H1 (cell line): Measurements from ENCODE around the gene EIPR1. TPM values are rescaled to one million over a fixed set of nuclear protein-coding genes. Genes with fewer than 3 reads are reported as not detected.
"Not testable (repeated sequence)": the region's sequence is repeated elsewhere in the genome, so short reads cannot be mapped to it uniquely, and the experiment has no call there.

Experiments used
- CTCF ChIA-PET: fragments of 300-600 bp; sonication (Branson Sonifier 250); formaldehyde crosslinking; loops from one replicate; lab custom pipeline; 2021; ENCODE audit not compliant: partially characterized antibody; lab: Charles Lee
- POLR2A ChIA-PET: fragments of 300-600 bp; sonication (Branson Sonifier 250); formaldehyde crosslinking; loops from one replicate; lab custom pipeline; 2021; ENCODE audit warnings: inconsistent platforms; ENCODE audit not compliant: partially characterized antibody; lab: Charles Lee
- DNase-seq, 2 experiments: peaks; one replicate each; pipeline versions ENCODE4 v3.0.0 to v3.0.0-alpha.2; 2010 to 2022; ENCODE audit warnings: low spot score in 2 of 2, low read depth in 1 of 2, mixed read lengths in 1 of 2
- FAIRE-seq: peaks from 2 replicates; lab custom pipeline; 2011; peaks lifted over from hg19 to GRCh38; lab: Jason Lieb, UNC
- H2AFZ ChIP-seq: 2 replicates; pipeline ENCODE4 v1.8.1; 2012; ENCODE audit warnings: low read length, inconsistent platforms
- H2AK5ac ChIP-seq: 2 replicates; pipeline ENCODE4 v1.6.1; 2013; ENCODE audit warnings: low read depth, low read length
- H2BK120ac ChIP-seq: replicated peaks from 2 replicates; pipeline ENCODE3; 2013; ENCODE audit warnings: low read depth, low read length, inconsistent platforms
- H2BK12ac ChIP-seq: 2 replicates; pipeline ENCODE4 v1.6.1; 2013; ENCODE audit warnings: low read depth, low read length
- H2BK15ac ChIP-seq: 2 replicates; pipeline ENCODE4 v1.6.1; 2013; ENCODE audit warnings: low read length
- H2BK20ac ChIP-seq: 2 replicates; pipeline ENCODE4 v1.6.1; 2013; ENCODE audit warnings: low read length
- H2BK5ac ChIP-seq: 2 replicates; pipeline ENCODE4 v1.6.1; 2013; ENCODE audit warnings: low read depth, low read length
- H3K14ac ChIP-seq: 2 replicates; pipeline ENCODE4 v1.6.1; 2013; ENCODE audit warnings: inconsistent platforms; ENCODE audit not compliant: insufficient read length
- H3K18ac ChIP-seq: 2 replicates; pipeline ENCODE4 v1.6.1; 2013; ENCODE audit warnings: low read length; ENCODE audit errors: extremely low read depth
- H3K23ac ChIP-seq: 2 replicates; pipeline ENCODE4 v1.6.1; 2013; ENCODE audit warnings: inconsistent platforms; ENCODE audit not compliant: insufficient read length
- H3K23me2 ChIP-seq: 2 replicates; pipeline ENCODE4 v1.6.1; 2013; ENCODE audit warnings: low read depth, low read length
- H3K27ac ChIP-seq: 2 replicates; pipeline ENCODE4 v1.6.1; 2011; ENCODE audit warnings: low read depth, low read length, inconsistent platforms
- H3K27me3 ChIP-seq, 4 experiments: replicated peaks in 1 of 4; 1 replicate in 1 of 4; 2 replicates in 3 of 4; pipeline versions ENCODE4 v1.6.1 to v1.8.1; 2011 to 2013; ENCODE audit warnings: low read length in 3 of 4, mild to moderate bottlenecking in 3 of 4, inconsistent platforms in 2 of 4, mixed read lengths in 2 of 4, moderate library complexity in 1 of 4; ENCODE audit not compliant: control insufficient read depth in 3 of 4, insufficient read depth in 3 of 4; ENCODE audit errors: extremely low read depth in 1 of 4
- H3K36me3 ChIP-seq, 4 experiments: 2 replicates each; pipeline versions ENCODE4 v1.6.1 to v1.8.1; 2011 to 2013; ENCODE audit warnings: mild to moderate bottlenecking in 4 of 4, low read length in 3 of 4, moderate library complexity in 2 of 4, control low read depth in 1 of 4, inconsistent platforms in 1 of 4; ENCODE audit not compliant: insufficient read depth in 4 of 4, control insufficient read depth in 2 of 4
- H3K4ac ChIP-seq: replicated peaks from 2 replicates; pipeline ENCODE3; 2013; ENCODE audit warnings: low read length, low read depth, mixed read lengths, inconsistent platforms; ENCODE audit not compliant: insufficient read length
- H3K4me1 ChIP-seq, 4 experiments: replicated peaks in 1 of 4; 1 replicate in 1 of 4; 2 replicates in 3 of 4; pipeline versions ENCODE4 v1.6.1 to v1.8.1; 2011 to 2013; ENCODE audit warnings: low read length in 3 of 4, inconsistent platforms in 2 of 4, mixed read lengths in 1 of 4; ENCODE audit not compliant: insufficient read depth in 4 of 4, control insufficient read depth in 3 of 4
- H3K4me2 ChIP-seq, 2 experiments: 2 replicates each; pipeline versions ENCODE4 v1.6.1 to v1.8.1; 2011 to 2013; ENCODE audit warnings: low read depth in 2 of 2, low read length in 2 of 2, control low read depth in 1 of 2, inconsistent platforms in 1 of 2, mild to moderate bottlenecking in 1 of 2; ENCODE audit not compliant: insufficient read depth in 1 of 2
- H3K4me3 ChIP-seq, 4 experiments: fragments of 200-600, 300-600 bp in 1 of 4; sonication (generic), shearing (Covaris generic), sonication (Bioruptor Twin) in 1 of 4; 2 replicates each; pipeline versions ENCODE4 v1.5.1 to v1.8.1; 2011 to 2016; ENCODE audit warnings: low read length in 4 of 4, low read depth in 3 of 4, control low read depth in 2 of 4, inconsistent platforms in 2 of 4, mild to moderate bottlenecking in 2 of 4, mixed read lengths in 1 of 4, moderate library complexity in 1 of 4; ENCODE audit not compliant: insufficient read depth in 2 of 4; ENCODE audit errors: extremely low read depth in 1 of 4
- H3K56ac ChIP-seq: replicated peaks from 2 replicates; pipeline ENCODE3; 2013; ENCODE audit warnings: low read depth, mild to moderate bottlenecking, mixed read lengths, low read length, inconsistent platforms; ENCODE audit not compliant: insufficient read length
- H3K79me1 ChIP-seq: 2 replicates; pipeline ENCODE4 v1.6.1; 2013; ENCODE audit warnings: low read depth, low read length, control low read depth
- H3K79me2 ChIP-seq, 2 experiments: 2 replicates each; pipeline versions ENCODE4 v1.6.1 to v1.8.1; 2012 to 2013; ENCODE audit warnings: low read length in 2 of 2, mild to moderate bottlenecking in 2 of 2, inconsistent platforms in 1 of 2; ENCODE audit not compliant: insufficient read depth in 2 of 2, control insufficient read depth in 1 of 2
- H3K9ac ChIP-seq, 4 experiments: replicated peaks in 1 of 4; 1 replicate in 1 of 4; 2 replicates in 3 of 4; pipeline versions ENCODE4 v1.6.1 to v1.8.1; 2011 to 2013; ENCODE audit warnings: low read depth in 3 of 4, low read length in 3 of 4, control low read depth in 2 of 4, mild to moderate bottlenecking in 2 of 4, moderate library complexity in 2 of 4, inconsistent platforms in 1 of 4; ENCODE audit errors: extremely low read depth in 1 of 4
- H3K9me3 ChIP-seq, 2 experiments: 2 replicates each; pipeline versions ENCODE4 v1.6.1 to v1.8.1; 2012 to 2013; ENCODE audit warnings: mild to moderate bottlenecking in 2 of 2, moderate library complexity in 2 of 2, control low read depth in 1 of 2, inconsistent platforms in 1 of 2, low read depth in 1 of 2, low read length in 1 of 2, mixed read lengths in 1 of 2; ENCODE audit not compliant: insufficient read depth in 2 of 2
- H4K20me1 ChIP-seq, 2 experiments: replicated peaks in 1 of 2; 2 replicates each; pipeline versions ENCODE3 to v1.8.1; 2011 to 2013; ENCODE audit warnings: inconsistent platforms in 2 of 2, low read length in 2 of 2, mild to moderate bottlenecking in 1 of 2; ENCODE audit not compliant: insufficient read depth in 2 of 2, control insufficient read depth in 1 of 2
- H4K5ac ChIP-seq: 2 replicates; pipeline ENCODE4 v1.6.1; 2013; ENCODE audit warnings: low read length, low read depth, mixed read lengths, inconsistent platforms; ENCODE audit not compliant: insufficient read length
- H4K8ac ChIP-seq: 2 replicates; pipeline ENCODE4 v1.8.0; 2013; ENCODE audit warnings: mild to moderate bottlenecking, moderate library complexity, low read length, inconsistent platforms; ENCODE audit not compliant: insufficient read depth; ENCODE audit errors: extremely low read depth
- H4K91ac ChIP-seq: replicated peaks from 2 replicates; pipeline ENCODE3; 2013; ENCODE audit warnings: low read length, mixed read lengths, inconsistent platforms; ENCODE audit not compliant: insufficient read length
- CTCF ChIP-seq, 3 experiments: IDR thresholded peaks; 1 replicate in 2 of 3; 2 replicates in 1 of 3; pipeline versions ENCODE4 v1.5.1 to v1.6.1; 2011; ENCODE audit warnings: low read length in 3 of 3, mild to moderate bottlenecking in 3 of 3, inconsistent platforms in 2 of 3, low read depth in 1 of 3, moderate library complexity in 1 of 3; ENCODE audit not compliant: insufficient read depth in 1 of 3; ENCODE audit errors: control extremely low read depth in 1 of 3
- WGBS, 2 experiments: shearing (Covaris generic) in 1 of 2; methylation state at CpG; one replicate each; pipeline versions ENCODE4 v1.1.6 to v1.1.7; 2013 to 2015; ENCODE audit warnings: low lambda C conversion rate in 2 of 2, mixed read lengths in 2 of 2, inconsistent platforms in 1 of 2, low coverage in 1 of 2, missing lambda C conversion rate in 1 of 2; ENCODE audit not compliant: insufficient replicate concordance in 2 of 2, insufficient coverage in 1 of 2, insufficient read length in 1 of 2; ENCODE audit errors: extremely low coverage in 1 of 2, missing lambda C conversion rate in 1 of 2; 5-methylcytosine and 5-hydroxymethylcytosine counted together
- polyA plus RNA-seq, 7 experiments: library from polyadenylated mRNA; depleted of rRNA in 3 of 7; stranded (reverse) in 5 of 7; unstranded in 2 of 7; fragments of >200 nt in 5 of 7; fragments of 200-250 nt in 2 of 7; gene quantifications; 1 replicate in 5 of 7; 2 replicates in 1 of 7; 4 replicates in 1 of 7; pipeline versions ENCODE4 v1.2.1 to v1.2.3, GENCODE V29; 2011 to 2013; ENCODE audit warnings: missing spikeins in 2 of 7, mixed read lengths in 2 of 7
- total RNA-seq: library from RNA; stranded (reverse); fragmentation: NEBNext Ultra II Directional; extraction: Animal tissue kit (Norgen Biotek cat#: 25700); gene quantifications from 2 replicates; pipeline ENCODE4 v1.2.1, GENCODE V29; 2021

Gene EIPR1
- total and polyA plus RNA-seq, 2 of the 8 experiments (the other 6 are each of a cell fraction or from before 2014, with no cell fraction given), result 26.3 to 56.4 TPM

- H4K8ac ChIP-seq, H3K4me3 ChIP-seq, DNase-seq, H3K4me1 ChIP-seq, FAIRE-seq, H3K27me3 ChIP-seq, H3K23me2 ChIP-seq, H3K4me2 ChIP-seq, H3K14ac ChIP-seq, H2BK5ac ChIP-seq, H2BK20ac ChIP-seq, H2AFZ ChIP-seq, H3K9ac ChIP-seq, H3K79me2 ChIP-seq, H3K23ac ChIP-seq, H3K79me1 ChIP-seq, H2BK15ac ChIP-seq, H3K9me3 ChIP-seq: not testable (repeated sequence)
- WGBS, 2 experiments, result 84% methylated on average over 12 of the region's 17 CpGs; no CpG with 5 or more reads in 1 of the 2 experiments
- peak in 2 of 3 experiments; percentile 9 to 47; a peak in 3 of 4 replicates for TF ChIP-seq CTCF (IDR thresholded peaks at IDR 0.05; ENCODE audit: control extremely low read depth in 1 of 3, insufficient read depth in 1 of 3, low read depth in 1 of 3, low read length in 3 of 3)
- TF ChIP-seq, all 59 proteins: peak for 1; not testable (repeated sequence) for 58
- ChIA-PET POLR2A (interaction anchor here (1.0 kb wide), 1 partner anchor 83 kb away, joined by 3 read pairs; no protein-coding TSS in a partner anchor), CTCF (interaction anchor here (1.2 to 2.2 kb wide), 9 partner anchors 10 to 138 kb away, joined by 3 to 10 read pairs (median 4); no protein-coding TSS in a partner anchor)
- not testable (repeated sequence) for H3K18ac ChIP-seq, H2BK12ac ChIP-seq, H4K91ac ChIP-seq, H3K36me3 ChIP-seq, H4K5ac ChIP-seq, H3K56ac ChIP-seq, H3K4ac ChIP-seq, H4K20me1 ChIP-seq, H2AK5ac ChIP-seq, H3K27ac ChIP-seq, H2BK120ac ChIP-seq
Measured at GRCh38 chr2:3286646-3287036, 91.0 kb downstream of the EIPR1 start.
